Measurements from ENCODE around the gene FAM118B.

Gene FAM118B

DNA sequence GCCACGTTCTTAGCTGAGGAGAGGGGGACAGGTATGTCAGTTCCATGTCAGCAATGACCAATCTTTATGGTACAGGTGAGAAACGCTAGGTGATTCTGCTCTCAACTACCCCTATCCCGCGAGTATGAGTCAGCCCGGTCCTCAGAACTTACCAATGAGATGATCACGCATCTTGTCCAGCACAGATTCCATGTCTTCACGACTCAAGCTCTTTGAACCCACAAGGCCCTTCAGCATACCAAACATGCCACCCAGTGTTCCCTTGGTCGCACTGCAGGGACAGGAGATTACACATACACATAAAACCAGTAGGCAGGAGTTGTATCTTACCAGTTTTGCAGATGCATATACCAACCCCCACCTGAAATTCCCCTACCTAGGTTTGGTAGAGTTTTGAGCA, 54.2 kb downstream of the FAM118B start (continued):
- TF ChIP-seq SNAI2 (CRISPR knock-in tag; IDR thresholded peaks at IDR 0.05) (no peak), PPARA (CRISPR knock-in tag; IDR thresholded peaks at IDR 0.05; ENCODE audit: borderline replicate concordance) (no peak), TOX (CRISPR knock-in tag; IDR thresholded peaks at IDR 0.05; ENCODE audit: borderline replicate concordance) (no peak), ARNTL (CRISPR knock-in tag; IDR thresholded peaks at IDR 0.05; ENCODE audit: borderline replicate concordance, low read depth) (no peak)

DNA sequence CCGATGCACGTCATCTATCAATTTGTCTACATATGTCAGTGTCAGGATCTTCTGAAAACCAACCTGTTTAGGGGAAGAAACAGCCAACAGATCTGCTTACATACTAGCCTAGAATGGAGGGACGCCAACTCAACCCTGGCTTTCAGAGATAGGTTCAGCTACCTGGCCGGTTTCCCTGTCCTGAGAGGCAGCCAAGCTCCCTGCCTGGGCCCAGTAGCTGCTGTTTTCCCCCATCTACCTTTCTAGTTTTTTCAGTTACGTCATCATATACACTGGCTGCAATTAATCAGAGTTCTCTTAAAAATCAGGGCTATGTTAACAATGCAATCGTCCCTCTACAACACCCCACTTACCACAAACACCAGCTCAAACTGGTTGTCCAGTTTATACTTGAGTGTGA, 56.1 kb downstream of the FAM118B start:
- TF ChIP-seq OSR1 (CRISPR knock-in tag; IDR thresholded peaks at IDR 0.05) (no peak), ZC3H10 (CRISPR knock-in tag; IDR thresholded peaks at IDR 0.05) (no peak), SNAI2 (CRISPR knock-in tag; IDR thresholded peaks at IDR 0.05) (no peak), ZNF565 (CRISPR knock-in tag; conservative IDR thresholded peaks at IDR 0.05; ENCODE audit: low read depth) (no peak), ZFP3 (CRISPR knock-in tag; IDR thresholded peaks at IDR 0.05) (no peak), ESRRG (CRISPR knock-in tag; IDR thresholded peaks at IDR 0.05) (no peak), ZNF8 (CRISPR knock-in tag; IDR thresholded peaks at IDR 0.05) (no peak), RARB (CRISPR knock-in tag; IDR thresholded peaks at IDR 0.05) (no peak), TOX (CRISPR knock-in tag; IDR thresholded peaks at IDR 0.05; ENCODE audit: borderline replicate concordance) (no peak), ZNF70 (CRISPR knock-in tag; IDR thresholded peaks at IDR 0.05) (no peak), TCF4 (CRISPR knock-in tag; IDR thresholded peaks at IDR 0.05; ENCODE audit: borderline replicate concordance) (no peak), GLIS3 (CRISPR knock-in tag; IDR thresholded peaks at IDR 0.05) (no peak), ARNTL (CRISPR knock-in tag; IDR thresholded peaks at IDR 0.05; ENCODE audit: borderline replicate concordance, low read depth) (no peak), PPARA (CRISPR knock-in tag; IDR thresholded peaks at IDR 0.05; ENCODE audit: borderline replicate concordance) (no peak), BACH2 (CRISPR knock-in tag; IDR thresholded peaks at IDR 0.05; ENCODE audit: borderline replicate concordance) (no peak), CSDC2 (CRISPR knock-in tag; IDR thresholded peaks at IDR 0.05) (no peak), ZFP30 (CRISPR knock-in tag; IDR thresholded peaks at IDR 0.05) (no peak)
- TF ChIP-seq, protein P1, sequence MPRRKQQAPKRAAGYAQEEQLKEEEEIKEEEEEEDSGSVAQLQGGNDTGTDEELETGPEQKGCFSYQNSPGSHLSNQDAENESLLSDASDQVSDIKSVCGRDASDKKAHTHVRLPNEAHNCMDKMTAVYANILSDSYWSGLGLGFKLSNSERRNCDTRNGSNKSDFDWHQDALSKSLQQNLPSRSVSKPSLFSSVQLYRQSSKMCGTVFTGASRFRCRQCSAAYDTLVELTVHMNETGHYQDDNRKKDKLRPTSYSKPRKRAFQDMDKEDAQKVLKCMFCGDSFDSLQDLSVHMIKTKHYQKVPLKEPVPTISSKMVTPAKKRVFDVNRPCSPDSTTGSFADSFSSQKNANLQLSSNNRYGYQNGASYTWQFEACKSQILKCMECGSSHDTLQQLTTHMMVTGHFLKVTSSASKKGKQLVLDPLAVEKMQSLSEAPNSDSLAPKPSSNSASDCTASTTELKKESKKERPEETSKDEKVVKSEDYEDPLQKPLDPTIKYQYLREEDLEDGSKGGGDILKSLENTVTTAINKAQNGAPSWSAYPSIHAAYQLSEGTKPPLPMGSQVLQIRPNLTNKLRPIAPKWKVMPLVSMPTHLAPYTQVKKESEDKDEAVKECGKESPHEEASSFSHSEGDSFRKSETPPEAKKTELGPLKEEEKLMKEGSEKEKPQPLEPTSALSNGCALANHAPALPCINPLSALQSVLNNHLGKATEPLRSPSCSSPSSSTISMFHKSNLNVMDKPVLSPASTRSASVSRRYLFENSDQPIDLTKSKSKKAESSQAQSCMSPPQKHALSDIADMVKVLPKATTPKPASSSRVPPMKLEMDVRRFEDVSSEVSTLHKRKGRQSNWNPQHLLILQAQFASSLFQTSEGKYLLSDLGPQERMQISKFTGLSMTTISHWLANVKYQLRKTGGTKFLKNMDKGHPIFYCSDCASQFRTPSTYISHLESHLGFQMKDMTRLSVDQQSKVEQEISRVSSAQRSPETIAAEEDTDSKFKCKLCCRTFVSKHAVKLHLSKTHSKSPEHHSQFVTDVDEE (CRISPR knock-in tag; IDR thresholded peaks at IDR 0.05), result no peak
- TF ChIP-seq, protein P2, sequence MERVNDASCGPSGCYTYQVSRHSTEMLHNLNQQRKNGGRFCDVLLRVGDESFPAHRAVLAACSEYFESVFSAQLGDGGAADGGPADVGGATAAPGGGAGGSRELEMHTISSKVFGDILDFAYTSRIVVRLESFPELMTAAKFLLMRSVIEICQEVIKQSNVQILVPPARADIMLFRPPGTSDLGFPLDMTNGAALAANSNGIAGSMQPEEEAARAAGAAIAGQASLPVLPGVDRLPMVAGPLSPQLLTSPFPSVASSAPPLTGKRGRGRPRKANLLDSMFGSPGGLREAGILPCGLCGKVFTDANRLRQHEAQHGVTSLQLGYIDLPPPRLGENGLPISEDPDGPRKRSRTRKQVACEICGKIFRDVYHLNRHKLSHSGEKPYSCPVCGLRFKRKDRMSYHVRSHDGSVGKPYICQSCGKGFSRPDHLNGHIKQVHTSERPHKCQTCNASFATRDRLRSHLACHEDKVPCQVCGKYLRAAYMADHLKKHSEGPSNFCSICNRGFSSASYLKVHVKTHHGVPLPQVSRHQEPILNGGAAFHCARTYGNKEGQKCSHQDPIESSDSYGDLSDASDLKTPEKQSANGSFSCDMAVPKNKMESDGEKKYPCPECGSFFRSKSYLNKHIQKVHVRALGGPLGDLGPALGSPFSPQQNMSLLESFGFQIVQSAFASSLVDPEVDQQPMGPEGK (CRISPR knock-in tag; IDR thresholded peaks at IDR 0.05; ENCODE audit: borderline replicate concordance), result no peak
- TF ChIP-seq, protein P3, sequence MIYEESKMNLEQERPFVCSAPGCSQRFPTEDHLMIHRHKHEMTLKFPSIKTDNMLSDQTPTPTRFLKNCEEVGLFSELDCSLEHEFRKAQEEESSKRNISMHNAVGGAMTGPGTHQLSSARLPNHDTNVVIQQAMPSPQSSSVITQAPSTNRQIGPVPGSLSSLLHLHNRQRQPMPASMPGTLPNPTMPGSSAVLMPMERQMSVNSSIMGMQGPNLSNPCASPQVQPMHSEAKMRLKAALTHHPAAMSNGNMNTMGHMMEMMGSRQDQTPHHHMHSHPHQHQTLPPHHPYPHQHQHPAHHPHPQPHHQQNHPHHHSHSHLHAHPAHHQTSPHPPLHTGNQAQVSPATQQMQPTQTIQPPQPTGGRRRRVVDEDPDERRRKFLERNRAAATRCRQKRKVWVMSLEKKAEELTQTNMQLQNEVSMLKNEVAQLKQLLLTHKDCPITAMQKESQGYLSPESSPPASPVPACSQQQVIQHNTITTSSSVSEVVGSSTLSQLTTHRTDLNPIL (CRISPR knock-in tag; IDR thresholded peaks at IDR 0.05; ENCODE audit: low read depth), result no peak

DNA sequence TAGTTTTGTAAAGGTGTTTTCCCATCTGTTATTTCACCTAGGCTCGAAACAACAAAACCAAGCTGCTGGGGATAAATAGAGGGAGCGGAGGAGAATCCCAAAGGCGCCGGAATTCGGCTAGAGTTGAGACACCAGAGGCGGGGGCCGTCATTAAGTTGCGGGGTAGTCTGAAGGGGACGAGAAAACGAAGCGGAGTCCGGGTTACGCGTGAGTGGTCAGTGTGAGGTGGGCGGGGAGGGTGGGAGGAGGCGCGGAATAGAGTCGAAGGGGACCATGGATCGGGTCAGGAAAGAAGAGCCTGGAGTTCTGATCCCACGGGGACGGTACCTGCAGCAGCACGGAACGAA, 56.8 kb downstream of the FAM118B start:
- ATAC-seq, result peak; percentile 68
- TF ChIP-seq ZFP3 (CRISPR knock-in tag; IDR thresholded peaks at IDR 0.05) (no peak), ZNF70 (CRISPR knock-in tag; IDR thresholded peaks at IDR 0.05) (no peak), ZC3H10 (CRISPR knock-in tag; IDR thresholded peaks at IDR 0.05) (no peak), SNAI2 (CRISPR knock-in tag; IDR thresholded peaks at IDR 0.05) (no peak), PPARA (CRISPR knock-in tag; IDR thresholded peaks at IDR 0.05; ENCODE audit: borderline replicate concordance) (no peak), BACH2 (CRISPR knock-in tag; IDR thresholded peaks at IDR 0.05; ENCODE audit: borderline replicate concordance) (no peak), ZFP30 (CRISPR knock-in tag; IDR thresholded peaks at IDR 0.05) (no peak), ZNF8 (CRISPR knock-in tag; IDR thresholded peaks at IDR 0.05) (no peak)
- TF ChIP-seq, protein P3 (CRISPR knock-in tag; IDR thresholded peaks at IDR 0.05; ENCODE audit: low read depth), result no peak
- TF ChIP-seq, protein P4, sequence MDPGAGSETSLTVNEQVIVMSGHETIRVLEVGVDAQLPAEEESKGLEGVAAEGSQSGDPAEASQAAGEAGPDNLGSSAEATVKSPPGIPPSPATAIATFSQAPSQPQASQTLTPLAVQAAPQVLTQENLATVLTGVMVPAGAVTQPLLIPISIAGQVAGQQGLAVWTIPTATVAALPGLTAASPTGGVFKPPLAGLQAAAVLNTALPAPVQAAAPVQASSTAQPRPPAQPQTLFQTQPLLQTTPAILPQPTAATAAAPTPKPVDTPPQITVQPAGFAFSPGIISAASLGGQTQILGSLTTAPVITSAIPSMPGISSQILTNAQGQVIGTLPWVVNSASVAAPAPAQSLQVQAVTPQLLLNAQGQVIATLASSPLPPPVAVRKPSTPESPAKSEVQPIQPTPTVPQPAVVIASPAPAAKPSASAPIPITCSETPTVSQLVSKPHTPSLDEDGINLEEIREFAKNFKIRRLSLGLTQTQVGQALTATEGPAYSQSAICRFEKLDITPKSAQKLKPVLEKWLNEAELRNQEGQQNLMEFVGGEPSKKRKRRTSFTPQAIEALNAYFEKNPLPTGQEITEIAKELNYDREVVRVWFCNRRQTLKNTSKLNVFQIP (CRISPR knock-in tag; IDR thresholded peaks at IDR 0.05; ENCODE audit: borderline replicate concordance, low read depth), result no peak

More for the DNA sequence above, 56.1 kb downstream of the FAM118B start:
- no peak for ATAC-seq
